Activated CD8-positive, alpha-beta memory T cell treated with anti-CD3 and anti-CD28 coated beads, Interleukin-2, amount 10 ng/mL, durations not matched to agents 7 days and 5 days (primary cell): ENCODE data around the gene RAD51B. TPM values are rescaled to one million over a fixed set of nuclear protein-coding genes. Genes with fewer than 3 reads are reported as not detected.
A peak's percentile ranks its signal among the peaks of the same experiment; 100 is the strongest.
"Not testable (repeated sequence)": the region's sequence is repeated elsewhere in the genome, so short reads cannot be mapped to it uniquely, and the experiment has no call there.

Experiments used
- ATAC-seq: fragments of 150-1000 bp; cut with Tn5 transposase; one replicate; pipeline ENCODE4 v1.10.0; 2021; ENCODE audit warnings: moderate library complexity
- CTCF ChIA-PET: fragments of 350-600 bp; sonication (Branson Sonifier 250); formaldehyde crosslinking; loops from one replicate; lab custom pipeline; 2021; ENCODE audit warnings: antibody characterized with exemption; lab: Charles Lee
- DNase-seq: peaks from one replicate; pipeline ENCODE4 v3.0.0-alpha.2; 2020
- H3K27ac Mint-ChIP-seq: one replicate; pipeline ENCODE4 v1.8.0; 2021; ENCODE audit warnings: mild to moderate bottlenecking, mixed read lengths
- H3K27me3 Mint-ChIP-seq: one replicate; pipeline ENCODE4 v1.8.0; 2021; ENCODE audit warnings: mixed read lengths
- H3K36me3 Mint-ChIP-seq: one replicate; pipeline ENCODE4 v1.8.0; 2021; ENCODE audit warnings: mild to moderate bottlenecking, mixed read lengths
- H3K4me1 Mint-ChIP-seq: one replicate; pipeline ENCODE4 v1.8.0; 2021; ENCODE audit warnings: mixed read lengths
- H3K4me3 Mint-ChIP-seq: one replicate; pipeline ENCODE4 v1.8.0; 2021; ENCODE audit warnings: mild to moderate bottlenecking, moderate library complexity, mixed read lengths
- H3K9me3 Mint-ChIP-seq: one replicate; pipeline ENCODE4 v1.8.0; 2022; ENCODE audit warnings: low read depth, mixed read lengths
- total RNA-seq, 2 experiments: library from RNA; stranded (reverse); gene quantifications; one replicate each; pipeline ENCODE4 v1.2.3, GENCODE V29; 2021

Gene RAD51B
- total RNA-seq, 2 experiments from 2014 or later = 35.3 to 55.5 TPM

- Mint-ChIP-seq H3K4me1 (peaks cover 51% of the 10 kb centered on the region), H3K27me3 (no peaks in the 10 kb centered on the region), H3K4me3 (no peak overlapping the region), H3K27ac (peak overlapping the region; percentile 90), H3K36me3 (peaks cover 2% of the 10 kb centered on the region), H3K9me3 (no peaks in the 10 kb centered on the region)
- DNase-seq (no peak), ATAC-seq (no peak)
- CTCF ChIA-PET = interaction anchor here (0.9 to 1.5 kb wide), 3 partner anchors 15 to 605 kb away, joined by 3 to 6 read pairs (median 3); no protein-coding TSS in a partner anchor
Measured at GRCh38 chr14:68211421-68211820, 391.8 kb downstream of the RAD51B start.

- Mint-ChIP-seq H3K9me3 (no peaks in the 10 kb centered on the region), H3K36me3 (peaks cover 2% of the 10 kb centered on the region), H3K4me1 (peaks cover 51% of the 10 kb centered on the region), H3K4me3 (no peak overlapping the region), H3K27me3 (no peaks in the 10 kb centered on the region), H3K27ac (no peak overlapping the region)
- CTCF ChIA-PET = interaction anchor here (1.5 kb wide), 1 partner anchor 14 kb away, joined by 6 read pairs; no protein-coding TSS in a partner anchor
- DNase-seq = no peak
- ATAC-seq = no peak
Measured at GRCh38 chr14:68211886-68212285, 392.3 kb downstream of the RAD51B start.

- DNase-seq (no peak), ATAC-seq (no peak)
- Mint-ChIP-seq H3K9me3 (no peaks in the 10 kb centered on the region), H3K4me1 (peaks cover 51% of the 10 kb centered on the region), H3K36me3 (peaks cover 2% of the 10 kb centered on the region), H3K4me3 (no peak overlapping the region), H3K27ac (no peak overlapping the region), H3K27me3 (no peaks in the 10 kb centered on the region)
- CTCF ChIA-PET = interaction anchor here (1.5 kb wide), 1 partner anchor 14 kb away, joined by 6 read pairs; no protein-coding TSS in a partner anchor
Measured at GRCh38 chr14:68212361-68212760, 392.8 kb downstream of the RAD51B start.

GRCh38 chr14:68214431-68214830, 394.9 kb downstream of the RAD51B start:
- DNase-seq = no peak
- ATAC-seq = no peak
- H3K4me3 Mint-ChIP-seq = no peak overlapping the region
- H3K27me3 Mint-ChIP-seq = no peaks in the 10 kb centered on the region
- CTCF ChIA-PET = no interaction called here
- H3K4me1 Mint-ChIP-seq = peaks cover 37% of the 10 kb centered on the region
- H3K36me3 Mint-ChIP-seq = peaks cover 2% of the 10 kb centered on the region
- no peaks in the 10 kb centered on the region for H3K9me3 Mint-ChIP-seq
- no peak overlapping the region for H3K27ac Mint-ChIP-seq

GRCh38 chr14:68215629-68216028, 396.1 kb downstream of the RAD51B start:
- Mint-ChIP-seq H3K4me1 (peaks cover 26% of the 10 kb centered on the region), H3K27ac (no peak overlapping the region), H3K36me3 (no peaks in the 10 kb centered on the region), H3K9me3 (no peaks in the 10 kb centered on the region), H3K4me3 (no peak overlapping the region), H3K27me3 (no peaks in the 10 kb centered on the region)
- CTCF ChIA-PET = no interaction called here
- no peak for DNase-seq
- no peak for ATAC-seq

DNA sequence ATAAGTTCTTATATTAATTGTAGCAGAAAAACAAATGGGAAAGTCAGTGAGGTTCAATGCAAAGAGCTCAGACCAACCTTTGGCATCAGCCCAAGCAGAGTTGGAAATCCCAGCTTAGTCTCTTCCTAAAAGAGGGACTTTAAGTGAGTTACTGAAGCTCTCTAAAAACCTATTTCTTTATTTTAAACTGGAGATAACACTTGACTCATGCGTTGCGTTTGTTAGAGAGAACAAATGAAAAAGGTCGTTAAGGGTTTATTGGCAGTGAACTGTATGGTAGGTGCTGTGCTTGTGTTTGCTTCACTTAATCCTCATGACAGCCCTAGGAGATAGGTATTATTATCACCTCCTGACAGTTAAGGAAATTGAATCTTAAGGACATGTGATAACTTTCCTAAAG, 396.5 kb downstream of the RAD51B start:
- Mint-ChIP-seq H3K9me3 (no peaks in the 10 kb centered on the region), H3K36me3 (no peaks in the 10 kb centered on the region), H3K27ac (no peak overlapping the region), H3K4me1 (peaks cover 22% of the 10 kb centered on the region), H3K27me3 (no peaks in the 10 kb centered on the region), H3K4me3 (no peak overlapping the region)
- no peak for DNase-seq
- CTCF ChIA-PET = no interaction called here
- no peak for ATAC-seq

DNA sequence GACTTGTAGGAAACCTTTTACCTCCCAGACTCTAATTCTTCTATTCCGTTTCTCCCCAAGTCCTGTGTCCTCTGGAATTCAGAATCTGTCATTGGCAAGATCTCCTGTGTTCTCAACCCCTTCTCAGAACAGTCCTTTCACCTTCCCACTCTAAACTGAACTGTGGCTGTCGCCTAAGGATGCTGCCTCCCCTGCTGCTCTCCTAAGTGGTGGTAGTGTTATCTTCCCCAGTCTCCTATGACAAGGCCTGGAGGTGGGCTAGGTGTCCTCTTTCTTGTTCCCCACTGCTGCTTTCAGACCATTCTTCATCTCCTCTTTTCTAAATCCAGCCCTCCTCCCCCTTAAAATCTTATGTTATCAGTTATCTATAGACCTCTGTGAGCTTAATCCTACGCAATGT, 397.4 kb downstream of the RAD51B start:
- DNase-seq (no peak), ATAC-seq (no peak)
- H3K36me3 Mint-ChIP-seq = no peaks in the 10 kb centered on the region
- H3K4me3 Mint-ChIP-seq = no peak overlapping the region
- CTCF ChIA-PET = no interaction called here
- H3K4me1 Mint-ChIP-seq = peaks cover 15% of the 10 kb centered on the region
- no peaks in the 10 kb centered on the region for H3K27me3 Mint-ChIP-seq
- no peaks in the 10 kb centered on the region for H3K9me3 Mint-ChIP-seq
- H3K27ac Mint-ChIP-seq = no peak overlapping the region

- DNase-seq (no peak), ATAC-seq (no peak)
- Mint-ChIP-seq H3K9me3 (no peaks in the 10 kb centered on the region), H3K4me3 (no peak overlapping the region), H3K36me3 (no peaks in the 10 kb centered on the region), H3K27ac (no peak overlapping the region), H3K27me3 (no peaks in the 10 kb centered on the region), H3K4me1 (peaks cover 12% of the 10 kb centered on the region)
- CTCF ChIA-PET = no interaction called here
Measured at GRCh38 chr14:68217791-68218340, 398.3 kb downstream of the RAD51B start.

DNA sequence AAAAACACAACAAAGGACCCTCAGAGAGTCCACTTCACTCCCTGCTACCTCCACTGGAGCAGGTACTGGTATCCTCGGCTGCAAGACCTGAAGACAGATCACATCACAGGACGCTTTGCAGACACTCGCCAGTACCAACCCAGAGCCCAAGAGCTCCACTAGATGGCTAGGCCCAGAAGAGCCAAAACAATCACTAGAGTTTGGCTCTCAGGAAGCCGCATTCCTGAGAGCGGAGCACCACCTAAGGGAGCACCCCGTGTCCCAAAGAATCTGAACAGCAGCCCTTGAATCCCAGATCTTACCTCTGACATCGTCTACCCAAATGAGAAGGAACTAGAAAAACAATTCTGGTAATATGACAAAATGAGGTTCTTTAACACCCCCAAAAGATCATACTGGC, 399.8 kb downstream of the RAD51B start:
- H3K27me3 Mint-ChIP-seq = no peaks in the 10 kb centered on the region
- H3K4me1 Mint-ChIP-seq = peaks cover 3% of the 10 kb centered on the region
- H3K9me3 Mint-ChIP-seq = no peaks in the 10 kb centered on the region
- H3K4me3 Mint-ChIP-seq = no peak overlapping the region
- no peaks in the 10 kb centered on the region for H3K36me3 Mint-ChIP-seq
- CTCF ChIA-PET = no interaction called here
- no peak overlapping the region for H3K27ac Mint-ChIP-seq
- DNase-seq (no peak), ATAC-seq (no peak)

DNA sequence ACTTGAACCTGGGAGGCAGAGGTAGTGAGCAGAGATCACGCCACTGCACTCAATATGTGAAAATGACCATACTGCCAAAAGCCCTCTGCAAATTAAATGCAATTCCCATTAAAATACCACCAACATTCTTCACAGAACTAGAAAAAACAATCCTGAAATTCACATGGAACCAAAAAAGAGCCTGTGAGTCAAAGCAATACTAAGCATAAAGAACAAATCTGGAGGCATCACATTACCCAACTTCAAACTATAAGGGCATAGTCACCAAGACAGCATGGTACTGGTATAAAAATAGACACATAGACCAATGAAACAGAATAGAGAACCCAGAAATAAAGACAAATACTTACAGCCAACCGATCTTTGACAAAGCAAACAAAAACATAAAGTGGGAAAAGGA, 401.5 kb downstream of the RAD51B start:
- H3K36me3 Mint-ChIP-seq = not testable (repeated sequence)

DNA sequence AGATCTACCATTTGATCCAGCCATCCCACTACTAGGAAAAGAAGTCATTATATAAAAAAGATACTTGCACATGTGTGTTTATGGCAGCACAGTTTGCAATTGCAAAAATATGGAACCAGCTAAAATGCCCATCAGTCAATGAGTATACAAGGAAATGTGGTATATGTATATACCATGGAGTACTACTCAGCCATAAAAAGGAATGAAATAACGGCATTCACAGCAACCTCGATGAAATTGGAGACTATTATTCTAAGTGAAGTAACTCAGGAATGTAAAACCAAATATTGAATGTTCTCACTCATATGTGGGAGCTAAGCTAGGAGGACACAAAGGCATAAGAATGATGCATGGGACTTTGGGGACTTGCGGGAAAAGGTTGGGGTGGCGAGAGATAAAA, 402.6 kb downstream of the RAD51B start:
- no peak overlapping the region for H3K27ac Mint-ChIP-seq
- ATAC-seq = no peak
- CTCF ChIA-PET = no interaction called here

More for the DNA sequence above, 401.5 kb downstream of the RAD51B start:
- H3K9me3 Mint-ChIP-seq, H3K4me1 Mint-ChIP-seq, ATAC-seq, H3K4me3 Mint-ChIP-seq, CTCF ChIA-PET, H3K27me3 Mint-ChIP-seq, DNase-seq, H3K27ac Mint-ChIP-seq: not testable (repeated sequence)

GRCh38 chr14:68222726-68223125, 403.1 kb downstream of the RAD51B start:
- ATAC-seq (no peak), DNase-seq (no peak)
- CTCF ChIA-PET = no interaction called here
- Mint-ChIP-seq H3K4me3 (no peak overlapping the region), H3K27ac (no peak overlapping the region), H3K9me3 (no peaks in the 10 kb centered on the region), H3K27me3 (no peaks in the 10 kb centered on the region), H3K36me3 (peaks cover 2% of the 10 kb centered on the region), H3K4me1 (no peaks in the 10 kb centered on the region)

More for the DNA sequence above, 402.6 kb downstream of the RAD51B start:
- no peaks in the 10 kb centered on the region for H3K4me1 Mint-ChIP-seq
- no peak overlapping the region for H3K4me3 Mint-ChIP-seq
- peaks cover 2% of the 10 kb centered on the region for H3K36me3 Mint-ChIP-seq
- H3K9me3 Mint-ChIP-seq = no peaks in the 10 kb centered on the region
- no peak for DNase-seq
- H3K27me3 Mint-ChIP-seq = no peaks in the 10 kb centered on the region

GRCh38 chr14:68223631-68224030, 404.1 kb downstream of the RAD51B start:
- ATAC-seq (no peak), DNase-seq (no peak)
- Mint-ChIP-seq H3K27me3 (no peaks in the 10 kb centered on the region), H3K4me3 (no peak overlapping the region), H3K27ac (no peak overlapping the region), H3K9me3 (no peaks in the 10 kb centered on the region), H3K36me3 (peaks cover 2% of the 10 kb centered on the region), H3K4me1 (no peaks in the 10 kb centered on the region)
- CTCF ChIA-PET = no interaction called here

DNA sequence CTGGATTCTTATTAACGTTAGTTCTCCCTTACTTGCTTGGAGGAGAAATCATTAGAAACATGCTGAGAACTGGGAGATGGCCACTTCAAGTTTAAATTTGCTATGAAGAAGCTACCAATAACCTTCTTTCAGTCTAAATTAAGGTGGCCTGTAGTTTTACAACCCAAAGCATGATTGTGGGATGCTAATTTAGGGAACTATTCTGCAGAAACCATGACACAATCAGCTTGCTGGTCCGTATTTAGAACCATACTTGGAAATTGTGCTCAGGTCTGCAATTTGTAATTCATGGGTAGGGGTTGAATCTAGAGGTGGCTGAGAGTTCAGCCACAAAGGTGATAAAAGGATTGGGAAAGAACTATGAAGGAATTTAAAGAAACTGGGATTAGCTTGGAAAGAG, 405.7 kb downstream of the RAD51B start:
- CTCF ChIA-PET = interaction anchor here (1.2 to 1.7 kb wide), 2 partner anchors 13 to 17 kb away, joined by 4 to 6 read pairs; no protein-coding TSS in a partner anchor
- Mint-ChIP-seq H3K27ac (no peak overlapping the region), H3K27me3 (no peaks in the 10 kb centered on the region), H3K9me3 (no peaks in the 10 kb centered on the region), H3K36me3 (peaks cover 2% of the 10 kb centered on the region), H3K4me3 (no peak overlapping the region), H3K4me1 (no peaks in the 10 kb centered on the region)
- ATAC-seq = no peak
- DNase-seq = no peak
